Measurements from ENCODE around the gene NXF3.
"Not testable (repeated sequence)": the region's sequence is repeated elsewhere in the genome, so short reads cannot be mapped to it uniquely, and the experiment has no call there.

Gene NXF3

DNA sequence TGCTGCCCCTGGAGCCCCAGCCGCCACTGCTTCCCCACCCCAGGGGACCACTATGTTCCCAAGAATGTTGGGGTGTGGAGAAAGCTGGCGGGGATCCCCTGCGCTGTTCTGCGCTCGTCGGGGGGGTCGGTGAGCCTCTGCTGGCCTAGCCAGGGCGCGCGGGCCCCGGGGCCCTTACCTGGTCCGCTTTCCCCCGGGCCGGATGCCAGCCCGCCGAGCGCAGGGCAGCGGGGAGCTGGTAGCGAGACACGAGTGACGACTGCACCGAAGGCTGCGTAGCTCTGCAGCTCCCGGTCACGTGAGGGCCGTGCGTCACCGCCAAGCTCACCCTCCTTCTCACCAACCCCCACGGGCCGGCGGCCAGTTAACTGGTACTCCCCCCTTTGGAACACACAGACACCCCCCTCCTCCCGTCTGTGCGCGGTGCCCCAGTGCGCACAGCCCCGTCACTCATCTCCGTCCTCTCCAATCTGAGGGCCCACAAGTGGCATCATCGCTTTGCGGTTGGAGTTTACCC is 29.0 kb downstream of the NXF3 start, which contains the start of gene BEX1:
TSS of gene BEX1 (minus strand) at position 254 of the 517 bp plus-strand sequence. CDS start 897 bp downstream, outside the sequence.
- DNase-seq (ENCODE audit: low read depth): peak; percentile 62
- H3K4me3 ChIP-seq (ENCODE audit: low read length): peak within 1 kb of the TSS; percentile 57

DNA sequence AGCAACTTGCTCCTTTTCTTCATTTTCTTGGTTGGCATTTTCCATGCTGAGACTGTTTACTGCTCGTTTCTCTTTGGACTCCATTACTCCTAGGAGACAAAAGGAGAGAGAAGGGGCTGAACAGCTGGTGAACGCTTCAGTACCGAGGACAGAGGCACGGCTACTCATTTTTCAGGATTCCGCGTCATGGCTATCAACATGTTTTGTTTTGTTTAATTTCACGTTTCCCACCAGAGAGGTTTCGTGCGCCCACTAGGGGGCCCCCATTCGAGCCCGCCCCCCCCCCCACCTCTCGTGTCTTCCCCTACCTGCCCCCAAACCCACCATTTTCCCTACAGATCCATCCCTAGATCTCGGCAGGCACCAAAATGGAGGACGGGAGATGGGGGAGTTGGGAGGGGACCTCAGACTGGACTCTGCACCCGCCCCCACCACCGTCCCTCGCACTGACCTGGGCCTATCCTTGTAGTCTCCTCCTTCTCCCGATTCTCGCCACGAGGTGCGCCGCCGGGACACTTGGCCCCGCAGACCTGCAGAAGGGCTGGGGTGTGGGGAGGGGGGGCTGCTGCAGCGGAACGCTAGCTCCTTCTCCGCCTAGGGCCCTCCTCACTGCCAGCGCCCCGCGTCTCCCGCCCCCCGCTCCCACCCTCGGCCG is 29.6 kb downstream of the NXF3 start:
- H3K4me3 ChIP-seq (ENCODE audit: low read length): peak overlapping the region; percentile 57
- DNase-seq (ENCODE audit: low read depth): peak; percentile 14
- TF ChIP-seq, protein P1, sequence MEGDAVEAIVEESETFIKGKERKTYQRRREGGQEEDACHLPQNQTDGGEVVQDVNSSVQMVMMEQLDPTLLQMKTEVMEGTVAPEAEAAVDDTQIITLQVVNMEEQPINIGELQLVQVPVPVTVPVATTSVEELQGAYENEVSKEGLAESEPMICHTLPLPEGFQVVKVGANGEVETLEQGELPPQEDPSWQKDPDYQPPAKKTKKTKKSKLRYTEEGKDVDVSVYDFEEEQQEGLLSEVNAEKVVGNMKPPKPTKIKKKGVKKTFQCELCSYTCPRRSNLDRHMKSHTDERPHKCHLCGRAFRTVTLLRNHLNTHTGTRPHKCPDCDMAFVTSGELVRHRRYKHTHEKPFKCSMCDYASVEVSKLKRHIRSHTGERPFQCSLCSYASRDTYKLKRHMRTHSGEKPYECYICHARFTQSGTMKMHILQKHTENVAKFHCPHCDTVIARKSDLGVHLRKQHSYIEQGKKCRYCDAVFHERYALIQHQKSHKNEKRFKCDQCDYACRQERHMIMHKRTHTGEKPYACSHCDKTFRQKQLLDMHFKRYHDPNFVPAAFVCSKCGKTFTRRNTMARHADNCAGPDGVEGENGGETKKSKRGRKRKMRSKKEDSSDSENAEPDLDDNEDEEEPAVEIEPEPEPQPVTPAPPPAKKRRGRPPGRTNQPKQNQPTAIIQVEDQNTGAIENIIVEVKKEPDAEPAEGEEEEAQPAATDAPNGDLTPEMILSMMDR (conservative IDR thresholded peaks at IDR 0.05; ENCODE audit: low read depth, low read length): peak; percentile 4

More for the DNA sequence above, 29.0 kb downstream of the NXF3 start, which contains the start of gene BEX1:
- TF ChIP-seq, protein P1 (conservative IDR thresholded peaks at IDR 0.05; ENCODE audit: low read depth, low read length): no peak

DNA sequence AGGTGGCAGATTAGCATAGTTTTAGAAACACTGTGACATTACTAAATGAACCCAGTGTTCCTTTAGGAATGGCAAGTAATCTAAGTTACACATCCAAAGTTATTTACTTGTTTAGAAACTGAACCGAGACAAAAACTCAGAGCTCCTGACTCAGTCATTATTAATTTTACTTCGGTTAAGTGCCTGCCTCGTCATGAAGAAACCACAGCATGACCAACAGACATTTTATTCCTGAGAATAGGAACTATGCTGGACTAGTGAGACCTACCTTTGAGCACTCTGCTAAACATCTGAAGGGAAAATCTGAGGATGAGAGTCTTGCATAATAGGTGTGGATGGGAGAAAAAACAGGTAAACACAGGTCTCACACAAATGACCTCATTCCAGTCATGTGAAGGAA is 31.5 kb downstream of the NXF3 start:
- TF ChIP-seq, protein P1 (conservative IDR thresholded peaks at IDR 0.05; ENCODE audit: low read depth, low read length): no peak
- no peak for DNase-seq (ENCODE audit: low read depth)
- no peak overlapping the region for H3K4me3 ChIP-seq (ENCODE audit: low read length)

DNA sequence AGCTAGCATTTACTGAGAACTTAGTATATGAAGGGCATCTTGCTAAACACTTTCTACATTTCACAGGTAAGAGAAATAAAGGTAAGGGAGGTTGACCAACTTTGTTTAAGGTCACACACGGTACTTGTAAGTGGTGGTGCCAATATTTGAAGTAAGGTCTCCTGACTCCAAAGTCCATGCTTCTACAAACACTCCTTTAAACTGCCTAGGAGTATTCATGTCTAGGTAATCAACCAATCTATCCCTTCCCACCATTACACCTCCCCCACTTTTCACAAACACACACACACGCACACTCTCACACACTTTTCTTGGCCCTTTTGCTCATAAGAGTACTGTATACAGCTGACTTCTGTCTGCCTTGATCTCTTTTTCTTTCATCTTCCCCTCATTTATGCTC is 36.0 kb downstream of the NXF3 start:
- no peak overlapping the region for H3K4me3 ChIP-seq (ENCODE audit: low read length)
- DNase-seq (ENCODE audit: low read depth): no peak
- TF ChIP-seq, protein P1 (conservative IDR thresholded peaks at IDR 0.05; ENCODE audit: low read depth, low read length): no peak

DNA sequence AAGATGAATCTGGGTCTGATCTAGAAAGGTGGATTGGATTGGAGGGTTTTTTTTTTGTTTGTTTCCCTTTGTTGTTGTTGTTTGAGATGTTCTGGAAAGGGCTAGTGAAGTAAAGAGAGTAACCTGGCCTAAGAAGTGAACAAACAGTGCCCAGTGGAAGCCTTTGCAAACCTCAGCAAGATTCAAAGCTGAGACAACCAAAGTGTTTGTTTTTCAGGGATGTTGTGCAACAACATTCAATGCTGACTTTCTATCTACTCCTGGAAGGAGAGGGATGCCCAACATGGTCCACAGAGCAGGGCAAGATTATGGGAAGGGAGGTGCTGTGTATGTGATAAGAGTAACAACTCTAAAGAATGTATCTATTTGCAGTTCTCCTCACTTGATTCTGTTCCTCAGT is 40.3 kb downstream of the NXF3 start:
- no peak for DNase-seq (ENCODE audit: low read depth)
- TF ChIP-seq, protein P1 (conservative IDR thresholded peaks at IDR 0.05; ENCODE audit: low read depth, low read length): no peak
- H3K4me3 ChIP-seq (ENCODE audit: low read length): no peak overlapping the region

DNA sequence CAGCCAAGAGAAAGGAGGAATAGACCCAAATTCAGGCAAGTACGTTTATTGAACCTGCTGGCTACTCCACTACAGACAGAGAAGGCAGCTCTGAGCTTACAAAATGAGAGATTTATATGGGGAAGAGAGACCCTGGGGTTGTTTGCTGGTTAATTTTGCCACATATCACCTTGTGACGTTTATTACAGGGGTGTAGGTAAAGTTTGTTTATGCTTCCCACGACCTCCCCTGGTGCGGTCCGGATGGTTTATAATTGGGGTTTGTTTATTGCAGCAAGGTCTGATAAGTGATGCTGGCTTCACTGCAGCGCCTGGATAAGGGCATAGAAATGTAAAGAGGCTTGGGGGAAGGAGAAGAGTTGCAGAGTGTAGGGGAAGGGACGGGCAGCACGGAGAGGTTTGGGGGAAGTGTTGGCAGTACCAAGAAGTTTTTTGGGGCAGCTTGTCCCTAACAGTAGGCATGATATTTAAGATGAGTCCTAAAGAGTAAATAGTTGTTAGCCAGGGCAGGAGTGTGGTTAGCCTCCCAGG is 41.6 kb downstream of the NXF3 start:
- no peak for DNase-seq (ENCODE audit: low read depth)
- TF ChIP-seq, protein P1 (conservative IDR thresholded peaks at IDR 0.05; ENCODE audit: low read depth, low read length): no peak
- H3K4me3 ChIP-seq (ENCODE audit: low read length): no peak overlapping the region

DNA sequence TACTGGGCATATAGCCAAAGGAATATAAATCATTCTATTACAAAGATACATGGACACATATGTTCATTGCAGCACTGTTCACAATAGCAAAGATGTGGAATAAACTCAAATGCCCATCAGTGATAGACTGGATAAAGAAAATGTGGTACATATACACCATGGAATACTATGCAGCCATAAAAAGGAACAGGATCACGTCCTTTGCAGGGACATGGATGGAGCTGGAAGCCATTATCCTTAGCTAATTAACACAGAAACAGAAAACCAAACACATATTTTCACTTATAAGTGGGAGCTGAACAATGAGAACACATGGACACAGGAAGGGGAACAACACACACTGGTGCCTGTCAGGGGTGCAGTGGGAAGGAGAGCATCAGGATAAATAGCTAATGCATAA is 59.6 kb downstream of the NXF3 start:
- not testable (repeated sequence) for H3K4me3 ChIP-seq (ENCODE audit: low read length); DNase-seq (ENCODE audit: low read depth)

Measured in retinal pigment epithelial cell (primary cell).